HG03025 (cell line): ENCODE measurements around the gene SLC37A1.
"Not testable (repeated sequence)": the region's sequence is repeated elsewhere in the genome, so short reads cannot be mapped to it uniquely, and the experiment has no call there.

Source experiments
- ATAC-seq: cut with Tn5 transposase; IDR thresholded peaks from one replicate; pipeline ENCODE4 v1.9.1; 2021; ENCODE audit warnings: mild to moderate bottlenecking, moderate library complexity; ENCODE audit not compliant: unreplicated experiment, low FRiP score

Gene SLC37A1

GRCh38 chr21:42627527-42628289, 114.1 kb downstream of the SLC37A1 start:
- ATAC-seq = no peak

GRCh38 chr21:42628466-42629061, 114.9 kb downstream of the SLC37A1 start:
- ATAC-seq = not testable (repeated sequence)

GRCh38 chr21:42629933-42630589, 116.4 kb downstream of the SLC37A1 start:
- no peak for ATAC-seq

- no peak for ATAC-seq
Observed at GRCh38 chr21:42630626-42631025, 117.0 kb downstream of the SLC37A1 start.
